ENCODE measurements around the gene TXNRD1.
"Not testable (repeated sequence)": the region's sequence is repeated elsewhere in the genome, so short reads cannot be mapped to it uniquely, and the experiment has no call there.

Gene TXNRD1

GRCh38 chr12:104304261-104305009 lies 88.9 kb downstream of the TXNRD1 start:
- no peak for DNase-seq (ENCODE audit: low read depth, low spot score)

- DNase-seq (ENCODE audit: low read depth, low spot score), result no peak
Observed at GRCh38 chr12:104305349-104305748, 89.8 kb downstream of the TXNRD1 start.

- DNase-seq (ENCODE audit: low read depth, low spot score), result no peak
Observed at GRCh38 chr12:104306376-104306775, 90.8 kb downstream of the TXNRD1 start.

- DNase-seq (ENCODE audit: low read depth, low spot score), result no peak
Observed at GRCh38 chr12:104306943-104307654, 91.5 kb downstream of the TXNRD1 start.

GRCh38 chr12:104307655-104308000 lies 92.0 kb downstream of the TXNRD1 start:
- no peak for DNase-seq (ENCODE audit: low read depth, low spot score)

- no peak for DNase-seq (ENCODE audit: low read depth, low spot score)
Observed at GRCh38 chr12:104309446-104309993, 93.9 kb downstream of the TXNRD1 start.

GRCh38 chr12:104310751-104311633 lies 95.4 kb downstream of the TXNRD1 start:
- DNase-seq (ENCODE audit: low read depth, low spot score), result no peak

GRCh38 chr12:104312202-104312601 lies 96.6 kb downstream of the TXNRD1 start:
- DNase-seq (ENCODE audit: low read depth, low spot score), result no peak

GRCh38 chr12:104312654-104313053 lies 97.1 kb downstream of the TXNRD1 start:
- no peak for DNase-seq (ENCODE audit: low read depth, low spot score)

- DNase-seq (ENCODE audit: low read depth, low spot score), result no peak
Observed at GRCh38 chr12:104313568-104314241, 98.1 kb downstream of the TXNRD1 start.

GRCh38 chr12:104314242-104314614 lies 98.6 kb downstream of the TXNRD1 start:
- DNase-seq (ENCODE audit: low read depth, low spot score), result no peak

- DNase-seq (ENCODE audit: low read depth, low spot score), result no peak
Observed at GRCh38 chr12:104315326-104316224, 100.0 kb downstream of the TXNRD1 start.

- no peak for DNase-seq (ENCODE audit: low read depth, low spot score)
Observed at GRCh38 chr12:104316936-104317335, 101.4 kb downstream of the TXNRD1 start.

- DNase-seq (ENCODE audit: low read depth, low spot score), result no peak
Observed at GRCh38 chr12:104317538-104318210, 102.1 kb downstream of the TXNRD1 start.

- DNase-seq (ENCODE audit: low read depth, low spot score), result no peak
Observed at GRCh38 chr12:104319028-104319427, 103.4 kb downstream of the TXNRD1 start.

- DNase-seq (ENCODE audit: low read depth, low spot score), result no peak
Observed at GRCh38 chr12:104319918-104320626, 104.5 kb downstream of the TXNRD1 start.

- DNase-seq (ENCODE audit: low read depth, low spot score), result no peak
Observed at GRCh38 chr12:104320627-104321024, 105.0 kb downstream of the TXNRD1 start.

GRCh38 chr12:104321949-104322348 lies 106.4 kb downstream of the TXNRD1 start:
- no peak for DNase-seq (ENCODE audit: low read depth, low spot score)

GRCh38 chr12:104322533-104322932 lies 107.0 kb downstream of the TXNRD1 start:
- not testable (repeated sequence) for DNase-seq (ENCODE audit: low read depth, low spot score)
